Neural progenitor cell (in vitro differentiated cells): ENCODE results near the gene RHO.

ENCODE experiments used
- EZH2 ChIP-seq: fragments of 200-600 bp; sonication (generic); IDR thresholded peaks from 2 replicates; pipeline ENCODE4 v1.6.1; 2017; ENCODE audit warnings: antibody characterized with exemption, mild to moderate bottlenecking, moderate library complexity
- EZH2phosphoT487 ChIP-seq: fragments of 200-600 bp; sonication (generic); IDR thresholded peaks from 2 replicates; pipeline ENCODE4 v1.6.1; 2017; ENCODE audit warnings: antibody characterized with exemption
- TF ChIP-seq, protein P1 (sequence below): fragments of 200-600 bp; sonication (generic); IDR thresholded peaks from 2 replicates; pipeline ENCODE4 v1.5.1; 2017; ENCODE audit warnings: antibody characterized with exemption, mild to moderate bottlenecking

DNA sequence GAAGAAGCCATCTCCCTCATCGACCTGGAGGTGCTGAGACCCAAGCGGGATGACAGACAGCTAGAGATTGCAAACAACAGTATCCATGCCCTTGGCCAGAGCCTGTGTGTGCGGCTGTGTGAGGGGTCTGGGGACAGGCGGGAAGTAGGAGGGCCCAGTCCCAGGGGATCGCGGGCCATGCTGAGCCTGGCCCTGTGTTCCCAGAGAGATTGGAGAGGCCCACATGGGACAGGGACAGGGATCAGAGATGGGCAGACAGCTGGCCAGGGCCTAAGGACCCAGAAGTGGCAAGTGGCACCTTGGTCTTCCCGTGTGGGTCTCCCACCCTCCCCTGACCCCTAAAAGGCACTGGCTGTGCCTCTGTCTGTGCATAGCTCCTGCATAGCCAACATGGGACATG lies 10.9 kb upstream of the RHO start:
- TF ChIP-seq, protein P1, sequence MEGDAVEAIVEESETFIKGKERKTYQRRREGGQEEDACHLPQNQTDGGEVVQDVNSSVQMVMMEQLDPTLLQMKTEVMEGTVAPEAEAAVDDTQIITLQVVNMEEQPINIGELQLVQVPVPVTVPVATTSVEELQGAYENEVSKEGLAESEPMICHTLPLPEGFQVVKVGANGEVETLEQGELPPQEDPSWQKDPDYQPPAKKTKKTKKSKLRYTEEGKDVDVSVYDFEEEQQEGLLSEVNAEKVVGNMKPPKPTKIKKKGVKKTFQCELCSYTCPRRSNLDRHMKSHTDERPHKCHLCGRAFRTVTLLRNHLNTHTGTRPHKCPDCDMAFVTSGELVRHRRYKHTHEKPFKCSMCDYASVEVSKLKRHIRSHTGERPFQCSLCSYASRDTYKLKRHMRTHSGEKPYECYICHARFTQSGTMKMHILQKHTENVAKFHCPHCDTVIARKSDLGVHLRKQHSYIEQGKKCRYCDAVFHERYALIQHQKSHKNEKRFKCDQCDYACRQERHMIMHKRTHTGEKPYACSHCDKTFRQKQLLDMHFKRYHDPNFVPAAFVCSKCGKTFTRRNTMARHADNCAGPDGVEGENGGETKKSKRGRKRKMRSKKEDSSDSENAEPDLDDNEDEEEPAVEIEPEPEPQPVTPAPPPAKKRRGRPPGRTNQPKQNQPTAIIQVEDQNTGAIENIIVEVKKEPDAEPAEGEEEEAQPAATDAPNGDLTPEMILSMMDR: no peak
- TF ChIP-seq EZH2phosphoT487 (no peak), EZH2 (no peak)
